IMR-90 (cell line): Measurements from ENCODE around the gene PNKD.

Experiments
- CTCF ChIP-seq: conservative IDR thresholded peaks from 2 replicates; pipeline ENCODE4 v1.5.1; 2012; ENCODE audit warnings: mild to moderate bottlenecking, low read depth, low read length, improper control_type of control experiment
- MAFK ChIP-seq: IDR thresholded peaks from 2 replicates; pipeline ENCODE4 v1.6.1; 2012; ENCODE audit warnings: low read depth, low read length, improper control_type of control experiment
- MXI1 ChIP-seq: IDR thresholded peaks from 2 replicates; pipeline ENCODE4 v1.6.1; 2012; ENCODE audit warnings: low read depth, mild to moderate bottlenecking, low read length, moderate library complexity, borderline replicate concordance
- NFE2L2 ChIP-seq: fragments of 150-350 bp; IDR thresholded peaks from 2 replicates; pipeline ENCODE4 v1.6.1; 2016; ENCODE audit warnings: low read depth, mild to moderate bottlenecking, low read length
- POLR2A ChIP-seq: IDR thresholded peaks from 2 replicates; pipeline ENCODE4 v1.6.1; 2012; ENCODE audit warnings: mild to moderate bottlenecking, low read depth, low read length
- RFX5 ChIP-seq: IDR thresholded peaks from 2 replicates; pipeline ENCODE4 v1.8.0; 2012; ENCODE audit warnings: low read depth, mild to moderate bottlenecking, low read length, moderate library complexity

- TF ChIP-seq NFE2L2 (no peak), MXI1 (no peak), CTCF (no peak), MAFK (no peak), RFX5 (no peak), POLR2A (no peak)
These were observed 122.7 kb downstream of the PNKD start for GRCh38 chr2:218392891-218393462.
